Measurements from ENCODE around the gene RARRES2.
A peak's percentile ranks its signal among the peaks of the same experiment; 100 is the strongest.

The RARRES2 gene

DNA sequence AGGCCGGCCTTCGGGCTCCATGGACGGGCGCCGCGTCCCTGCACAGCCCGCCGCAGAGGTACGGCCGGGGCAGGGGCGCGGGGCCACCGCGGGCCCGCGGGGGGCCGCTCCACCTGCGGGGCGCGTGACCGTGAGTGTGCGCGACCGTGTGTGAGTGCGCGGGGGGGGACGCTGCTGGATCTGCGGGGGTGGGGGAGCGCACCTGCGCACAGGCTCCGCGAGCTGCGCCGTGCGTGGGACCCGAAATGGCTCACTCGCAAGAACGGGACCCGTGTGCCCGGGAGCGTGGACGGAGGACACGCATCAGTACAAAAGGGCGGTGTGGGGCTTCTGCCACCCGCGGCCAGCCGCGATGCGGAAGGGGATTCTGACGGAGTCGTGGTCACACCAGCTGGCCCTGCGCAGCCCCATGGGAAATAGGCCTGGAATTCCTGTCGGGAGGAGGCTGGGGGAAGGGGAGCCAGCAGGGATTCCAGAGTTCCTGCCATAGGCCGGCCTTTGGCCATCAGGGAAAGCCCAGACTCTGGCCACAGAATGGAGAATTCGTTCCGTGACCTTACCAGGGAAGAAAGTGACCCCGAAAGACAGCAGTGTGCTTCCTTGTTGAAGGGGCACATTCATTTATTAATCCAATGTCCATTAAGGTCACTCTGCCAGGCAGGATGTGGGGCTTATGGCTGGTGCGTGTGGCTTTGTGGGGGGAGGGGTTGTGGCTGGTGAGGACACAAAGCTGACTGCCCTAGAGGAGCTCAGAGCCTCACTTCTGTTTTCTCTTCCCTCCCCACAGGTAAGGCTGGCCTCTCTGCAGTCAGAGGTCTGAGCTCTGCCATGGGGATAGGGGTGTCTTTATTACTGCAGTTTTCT, 27.7 kb upstream of the RARRES2 start:
- ATAC-seq (ENCODE audit: insufficient read depth, low read depth) (peak; percentile 10), DNase-seq (peak; percentile 75)
- peaks cover 96% of the 10 kb centered on the region for H3K79me2 ChIP-seq (ENCODE audit: insufficient read depth, low read length)
- H3K9me3 ChIP-seq (ENCODE audit: insufficient read depth, low read length, severe bottlenecking): no peaks in the 10 kb centered on the region
- peaks cover 66% of the 10 kb centered on the region for H3K4me1 ChIP-seq (ENCODE audit: insufficient read depth, low read length)
- no peak for TF ChIP-seq EZH2 (IDR thresholded peaks at IDR 0.05; ENCODE audit: borderline replicate concordance, low read depth, low read length, severe bottlenecking)
- TF ChIP-seq, protein P1, sequence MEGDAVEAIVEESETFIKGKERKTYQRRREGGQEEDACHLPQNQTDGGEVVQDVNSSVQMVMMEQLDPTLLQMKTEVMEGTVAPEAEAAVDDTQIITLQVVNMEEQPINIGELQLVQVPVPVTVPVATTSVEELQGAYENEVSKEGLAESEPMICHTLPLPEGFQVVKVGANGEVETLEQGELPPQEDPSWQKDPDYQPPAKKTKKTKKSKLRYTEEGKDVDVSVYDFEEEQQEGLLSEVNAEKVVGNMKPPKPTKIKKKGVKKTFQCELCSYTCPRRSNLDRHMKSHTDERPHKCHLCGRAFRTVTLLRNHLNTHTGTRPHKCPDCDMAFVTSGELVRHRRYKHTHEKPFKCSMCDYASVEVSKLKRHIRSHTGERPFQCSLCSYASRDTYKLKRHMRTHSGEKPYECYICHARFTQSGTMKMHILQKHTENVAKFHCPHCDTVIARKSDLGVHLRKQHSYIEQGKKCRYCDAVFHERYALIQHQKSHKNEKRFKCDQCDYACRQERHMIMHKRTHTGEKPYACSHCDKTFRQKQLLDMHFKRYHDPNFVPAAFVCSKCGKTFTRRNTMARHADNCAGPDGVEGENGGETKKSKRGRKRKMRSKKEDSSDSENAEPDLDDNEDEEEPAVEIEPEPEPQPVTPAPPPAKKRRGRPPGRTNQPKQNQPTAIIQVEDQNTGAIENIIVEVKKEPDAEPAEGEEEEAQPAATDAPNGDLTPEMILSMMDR (IDR thresholded peaks at IDR 0.05; ENCODE audit: borderline replicate concordance, extremely low read depth, low read length, poor library complexity, severe bottlenecking): no peak
- H3K4me3 ChIP-seq (ENCODE audit: low read depth in 1 of 2, low read length in 2 of 2): peak overlapping the region; percentile 61 to 66
- peak overlapping the region; percentile 83 for H3K4me2 ChIP-seq (ENCODE audit: insufficient read depth, low read length)
- peaks cover 54% of the 10 kb centered on the region for H3K36me3 ChIP-seq (ENCODE audit: insufficient read depth, low read length)
- no peaks in the 10 kb centered on the region for H3K27me3 ChIP-seq (ENCODE audit: insufficient read depth, low read length, poor library complexity)
- H3K9ac ChIP-seq (ENCODE audit: low read depth, low read length): peak overlapping the region; percentile 95
- H4K20me1 ChIP-seq (ENCODE audit: insufficient read depth, low read length): peaks cover 25% of the 10 kb centered on the region
- H3K27ac ChIP-seq (ENCODE audit: low read length): peak overlapping the region; percentile 97
- no peak overlapping the region for H2AFZ ChIP-seq (ENCODE audit: low read depth, low read length)

DNA sequence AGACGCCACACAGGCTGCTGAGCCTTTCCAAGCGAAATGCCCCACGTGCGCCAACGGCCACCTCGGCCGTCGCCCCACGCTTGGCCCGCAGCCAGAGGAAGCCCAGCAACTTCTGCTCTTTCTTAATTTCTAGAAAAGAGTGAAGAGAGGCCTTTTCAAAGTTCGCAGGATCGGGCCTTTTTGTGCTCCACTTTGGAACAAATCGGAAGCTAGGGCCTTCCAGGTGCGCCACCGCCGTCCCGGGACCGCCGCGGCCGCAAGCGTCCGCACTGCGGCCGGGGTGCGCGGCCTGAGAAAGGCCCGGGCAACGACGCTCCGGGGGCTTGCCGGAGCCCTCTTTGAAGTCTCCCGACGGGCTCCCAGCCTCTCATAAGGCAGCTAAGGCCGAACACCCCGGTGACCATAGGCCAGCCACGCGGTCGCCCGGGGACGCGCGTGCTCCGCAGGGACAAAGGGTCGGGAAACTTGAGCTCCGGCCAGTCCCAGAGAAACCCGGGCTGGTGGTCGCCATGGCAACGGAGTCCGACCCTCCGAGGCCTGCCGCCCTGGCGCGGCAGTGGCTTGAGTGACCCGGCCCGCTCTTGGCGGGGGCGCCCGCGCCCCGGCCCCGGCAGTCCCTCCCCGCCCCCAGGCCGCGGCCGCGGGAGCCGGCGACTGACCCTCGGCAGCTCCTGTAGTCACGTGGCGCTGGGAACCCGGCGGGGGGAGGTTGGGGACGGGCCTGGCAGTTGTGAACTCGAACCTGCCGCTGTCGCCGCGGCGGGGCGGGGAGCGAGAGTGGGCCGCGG, 26.9 kb upstream of the RARRES2 start, which contains the start of gene REPIN1:
Gene REPIN1 (plus strand): TSS at position 727 of the 788 bp plus-strand sequence. CDS start 890 bp downstream, outside the sequence.
- no peak within 1 kb of the TSS for H2AFZ ChIP-seq (ENCODE audit: low read depth, low read length)
- H3K36me3 ChIP-seq (ENCODE audit: insufficient read depth, low read length): peaks cover 46% of the 10 kb centered on the region
- H3K4me2 ChIP-seq (ENCODE audit: insufficient read depth, low read length): peak within 1 kb of the TSS; percentile 83
- peaks cover 17% of the 10 kb centered on the region for H4K20me1 ChIP-seq (ENCODE audit: insufficient read depth, low read length)
- TF ChIP-seq EZH2 (IDR thresholded peaks at IDR 0.05; ENCODE audit: borderline replicate concordance, low read depth, low read length, severe bottlenecking): no peak
- TF ChIP-seq, protein P1 (IDR thresholded peaks at IDR 0.05; ENCODE audit: borderline replicate concordance, extremely low read depth, low read length, poor library complexity, severe bottlenecking): no peak
- no peaks in the 10 kb centered on the region for H3K27me3 ChIP-seq (ENCODE audit: insufficient read depth, low read length, poor library complexity)
- peak within 1 kb of the TSS; percentile 97 for H3K27ac ChIP-seq (ENCODE audit: low read length)
- peak; percentile 0; the same call in 1 of the 3 replicates for ATAC-seq (ENCODE audit: insufficient read depth, low read depth)
- DNase-seq: peak; percentile 97
- peaks cover 66% of the 10 kb centered on the region for H3K4me1 ChIP-seq (ENCODE audit: insufficient read depth, low read length)
- H3K4me3 ChIP-seq (ENCODE audit: low read depth in 1 of 2, low read length in 2 of 2): peak within 1 kb of the TSS; percentile 61 to 66
- peaks cover 95% of the 10 kb centered on the region for H3K79me2 ChIP-seq (ENCODE audit: insufficient read depth, low read length)
- H3K9ac ChIP-seq (ENCODE audit: low read depth, low read length): peak within 1 kb of the TSS; percentile 95
- H3K9me3 ChIP-seq (ENCODE audit: insufficient read depth, low read length, severe bottlenecking): no peaks in the 10 kb centered on the region

DNA sequence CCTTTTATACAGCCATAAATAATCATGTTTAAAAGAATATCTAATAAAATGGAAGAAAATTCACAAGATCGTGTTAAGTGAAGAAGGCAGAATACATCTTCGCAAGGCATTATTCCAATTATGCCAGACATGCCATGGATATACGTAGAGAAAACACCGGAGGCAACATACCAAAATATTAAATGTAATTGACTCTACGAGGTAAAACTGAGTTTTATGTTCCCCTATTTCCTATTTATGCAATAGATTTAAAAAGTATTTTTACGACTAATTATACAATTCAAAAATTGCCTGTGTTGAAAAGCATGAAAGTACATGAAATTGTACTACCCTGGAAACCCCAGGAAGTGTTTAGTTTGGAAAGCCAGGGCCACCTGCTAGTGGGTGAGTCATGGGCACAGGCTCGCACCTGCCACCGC, 26.3 kb upstream of the RARRES2 start:
- peak; percentile 41 for ATAC-seq (ENCODE audit: insufficient read depth, low read depth)
- H3K4me2 ChIP-seq (ENCODE audit: insufficient read depth, low read length): peak overlapping the region; percentile 83
- H3K27me3 ChIP-seq (ENCODE audit: insufficient read depth, low read length, poor library complexity): no peaks in the 10 kb centered on the region
- TF ChIP-seq, protein P1 (IDR thresholded peaks at IDR 0.05; ENCODE audit: borderline replicate concordance, extremely low read depth, low read length, poor library complexity, severe bottlenecking): no peak
- TF ChIP-seq EZH2 (IDR thresholded peaks at IDR 0.05; ENCODE audit: borderline replicate concordance, low read depth, low read length, severe bottlenecking): no peak
- H3K4me3 ChIP-seq (ENCODE audit: low read depth in 1 of 2, low read length in 2 of 2): peak overlapping the region in 1 of 2 experiments; percentile 66; a peak in 2 of 4 replicates
- H2AFZ ChIP-seq (ENCODE audit: low read depth, low read length): no peak overlapping the region
- H3K79me2 ChIP-seq (ENCODE audit: insufficient read depth, low read length): peaks cover 95% of the 10 kb centered on the region
- peak overlapping the region; percentile 95 for H3K9ac ChIP-seq (ENCODE audit: low read depth, low read length)
- H3K4me1 ChIP-seq (ENCODE audit: insufficient read depth, low read length): peaks cover 66% of the 10 kb centered on the region
- no peaks in the 10 kb centered on the region for H3K9me3 ChIP-seq (ENCODE audit: insufficient read depth, low read length, severe bottlenecking)
- no peak for DNase-seq
- H3K27ac ChIP-seq (ENCODE audit: low read length): peak overlapping the region; percentile 97
- H4K20me1 ChIP-seq (ENCODE audit: insufficient read depth, low read length): peaks cover 11% of the 10 kb centered on the region
- peaks cover 40% of the 10 kb centered on the region for H3K36me3 ChIP-seq (ENCODE audit: insufficient read depth, low read length)

Measured in DND-41 (cell line).